GM15510 (cell line): ENCODE results near the gene LRRC39.

Source experiments
- POLR2A ChIP-seq: IDR thresholded peaks from 3 replicates; pipeline ENCODE4 v1.6.1; 2011; ENCODE audit warnings: borderline replicate concordance; ENCODE audit not compliant: insufficient read length; ENCODE audit errors: extremely low read depth

LRRC39 gene

DNA sequence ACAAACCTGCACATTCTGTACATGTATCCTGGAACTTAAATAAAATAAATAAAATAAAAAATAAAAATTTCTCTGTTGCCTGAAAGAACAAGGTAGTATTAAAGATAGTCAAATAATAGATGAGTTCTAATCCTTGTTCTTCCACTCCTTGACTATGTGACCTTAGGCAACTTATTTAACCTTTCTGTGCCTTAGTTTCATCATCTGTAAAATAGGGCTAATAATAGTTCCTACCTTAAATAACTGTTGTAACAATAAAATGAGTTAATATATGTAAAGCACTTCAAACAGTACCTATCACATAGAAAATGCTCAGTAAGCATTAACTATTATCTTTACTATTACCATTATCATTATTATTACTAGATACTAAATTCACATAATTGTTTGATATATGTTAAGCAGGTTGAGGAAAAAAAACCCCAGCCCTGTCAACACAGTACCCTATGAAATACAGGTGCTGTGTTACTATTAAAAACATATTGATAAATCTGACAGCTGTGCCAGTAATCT lies 68.4 kb downstream of the LRRC39 start:
- no peak for TF ChIP-seq POLR2A

DNA sequence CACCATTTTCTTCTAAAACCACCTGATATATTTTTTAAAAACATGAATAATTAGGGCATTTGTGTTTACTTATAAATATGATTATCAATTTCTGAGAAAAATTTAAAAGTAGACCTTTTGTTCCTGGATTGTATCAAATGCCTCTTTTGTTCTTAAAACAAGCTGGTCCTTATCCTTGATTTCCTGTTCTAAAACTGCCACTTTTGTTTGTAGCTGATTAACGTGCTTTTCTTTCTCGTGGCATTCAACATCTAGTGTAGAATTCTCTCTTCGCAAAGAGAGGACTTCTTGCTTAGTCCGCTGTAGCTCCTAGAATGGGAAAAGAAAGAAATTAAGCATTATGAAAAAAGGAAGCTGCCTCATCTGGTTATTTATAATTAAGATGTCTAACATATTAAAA lies 70.4 kb downstream of the LRRC39 start:
- TF ChIP-seq POLR2A = no peak

DNA sequence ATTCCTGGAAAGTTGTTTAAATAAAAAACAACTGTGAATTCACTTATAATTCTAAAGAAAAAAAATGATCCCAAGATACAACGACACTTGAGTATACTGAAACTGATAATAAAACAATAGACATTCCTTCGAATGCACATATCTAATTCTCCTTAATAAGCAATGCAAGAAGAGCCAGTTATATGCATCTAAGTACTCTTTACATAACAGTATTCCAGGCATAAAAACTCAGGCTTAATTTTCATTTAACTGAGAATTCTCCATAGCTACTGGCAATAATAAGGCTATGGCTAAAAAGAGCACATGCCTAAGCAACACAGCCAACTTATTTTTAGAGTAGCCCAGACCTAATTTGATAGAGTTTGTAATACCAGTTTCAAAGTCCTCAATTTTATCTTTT lies 76.5 kb downstream of the LRRC39 start:
- no peak for TF ChIP-seq POLR2A

GRCh38 chr1:100100202-100100601 lies 77.9 kb downstream of the LRRC39 start:
- TF ChIP-seq POLR2A = no peak
